WTC11 (cell line): ENCODE data around the gene PROSER2.

Experiments
- ETV6 ChIP-seq: sonication (generic); formaldehyde crosslinking; IDR thresholded peaks from 2 replicates; pipeline ENCODE4 v1.8.1; 2022; ENCODE audit warnings: mild to moderate bottlenecking, missing genetic modification reagents
- FOXJ3 ChIP-seq: sonication (generic); formaldehyde crosslinking; IDR thresholded peaks from 2 replicates; pipeline ENCODE4 v1.9.0; 2021; ENCODE audit warnings: missing genetic modification reagents, mild to moderate bottlenecking, borderline replicate concordance
- KAT7 ChIP-seq: sonication (generic); formaldehyde crosslinking; IDR thresholded peaks from 2 replicates; pipeline ENCODE4 v1.8.1; 2023; ENCODE audit warnings: missing genetic modification reagents, mild to moderate bottlenecking, borderline replicate concordance
- RORB ChIP-seq: fragments of 250-450 bp; sonication (Bioruptor Pico); IDR thresholded peaks from 2 replicates; pipeline ENCODE4 v1.9.0; 2021; ENCODE audit warnings: mild to moderate bottlenecking
- SP1 ChIP-seq: sonication (generic); formaldehyde crosslinking; conservative IDR thresholded peaks from 2 replicates; pipeline ENCODE4 v1.8.1; 2022; ENCODE audit warnings: missing genetic modification reagents
- TEAD4 ChIP-seq: sonication (generic); formaldehyde crosslinking; IDR thresholded peaks from 2 replicates; pipeline ENCODE4 v1.8.0; 2022; ENCODE audit warnings: mild to moderate bottlenecking, missing genetic modification reagents
- TP53 ChIP-seq: sonication (generic); formaldehyde crosslinking; IDR thresholded peaks from 2 replicates; pipeline ENCODE4 v1.8.1; 2023; ENCODE audit warnings: mild to moderate bottlenecking, missing genetic modification reagents
- USF2 ChIP-seq: sonication (generic); formaldehyde crosslinking; IDR thresholded peaks from 2 replicates; pipeline ENCODE4 v1.8.1; 2023; ENCODE audit warnings: mild to moderate bottlenecking, missing genetic modification reagents, moderate library complexity
- ZNF232 ChIP-seq: sonication (generic); formaldehyde crosslinking; IDR thresholded peaks from 2 replicates; pipeline ENCODE4 v1.8.0; 2022; ENCODE audit warnings: mild to moderate bottlenecking, missing genetic modification reagents
- TF ChIP-seq, protein P1 (sequence below): fragments of 200-600 bp; IDR thresholded peaks from 2 replicates; pipeline ENCODE4 v1.8.0; 2022; ENCODE audit warnings: antibody characterized with exemption
- TF ChIP-seq, protein P2 (sequence below): sonication (generic); formaldehyde crosslinking; IDR thresholded peaks from 2 replicates; pipeline ENCODE4 v1.8.0; 2022; ENCODE audit warnings: missing genetic modification reagents

- no peak for TF ChIP-seq FOXJ3
- TF ChIP-seq, protein P1, sequence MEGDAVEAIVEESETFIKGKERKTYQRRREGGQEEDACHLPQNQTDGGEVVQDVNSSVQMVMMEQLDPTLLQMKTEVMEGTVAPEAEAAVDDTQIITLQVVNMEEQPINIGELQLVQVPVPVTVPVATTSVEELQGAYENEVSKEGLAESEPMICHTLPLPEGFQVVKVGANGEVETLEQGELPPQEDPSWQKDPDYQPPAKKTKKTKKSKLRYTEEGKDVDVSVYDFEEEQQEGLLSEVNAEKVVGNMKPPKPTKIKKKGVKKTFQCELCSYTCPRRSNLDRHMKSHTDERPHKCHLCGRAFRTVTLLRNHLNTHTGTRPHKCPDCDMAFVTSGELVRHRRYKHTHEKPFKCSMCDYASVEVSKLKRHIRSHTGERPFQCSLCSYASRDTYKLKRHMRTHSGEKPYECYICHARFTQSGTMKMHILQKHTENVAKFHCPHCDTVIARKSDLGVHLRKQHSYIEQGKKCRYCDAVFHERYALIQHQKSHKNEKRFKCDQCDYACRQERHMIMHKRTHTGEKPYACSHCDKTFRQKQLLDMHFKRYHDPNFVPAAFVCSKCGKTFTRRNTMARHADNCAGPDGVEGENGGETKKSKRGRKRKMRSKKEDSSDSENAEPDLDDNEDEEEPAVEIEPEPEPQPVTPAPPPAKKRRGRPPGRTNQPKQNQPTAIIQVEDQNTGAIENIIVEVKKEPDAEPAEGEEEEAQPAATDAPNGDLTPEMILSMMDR: no peak
- no peak for TF ChIP-seq KAT7
- no peak for TF ChIP-seq RORB (CRISPR knock-in tag)
- no peak for TF ChIP-seq SP1 (CRISPR knock-in tag)
- no peak for TF ChIP-seq USF2 (CRISPR knock-in tag)
- TF ChIP-seq TP53 (CRISPR knock-in tag): no peak
- TF ChIP-seq ETV6 (CRISPR knock-in tag): no peak
- no peak for TF ChIP-seq TEAD4 (CRISPR knock-in tag)
- TF ChIP-seq ZNF232 (CRISPR knock-in tag): no peak
- TF ChIP-seq, protein P2, sequence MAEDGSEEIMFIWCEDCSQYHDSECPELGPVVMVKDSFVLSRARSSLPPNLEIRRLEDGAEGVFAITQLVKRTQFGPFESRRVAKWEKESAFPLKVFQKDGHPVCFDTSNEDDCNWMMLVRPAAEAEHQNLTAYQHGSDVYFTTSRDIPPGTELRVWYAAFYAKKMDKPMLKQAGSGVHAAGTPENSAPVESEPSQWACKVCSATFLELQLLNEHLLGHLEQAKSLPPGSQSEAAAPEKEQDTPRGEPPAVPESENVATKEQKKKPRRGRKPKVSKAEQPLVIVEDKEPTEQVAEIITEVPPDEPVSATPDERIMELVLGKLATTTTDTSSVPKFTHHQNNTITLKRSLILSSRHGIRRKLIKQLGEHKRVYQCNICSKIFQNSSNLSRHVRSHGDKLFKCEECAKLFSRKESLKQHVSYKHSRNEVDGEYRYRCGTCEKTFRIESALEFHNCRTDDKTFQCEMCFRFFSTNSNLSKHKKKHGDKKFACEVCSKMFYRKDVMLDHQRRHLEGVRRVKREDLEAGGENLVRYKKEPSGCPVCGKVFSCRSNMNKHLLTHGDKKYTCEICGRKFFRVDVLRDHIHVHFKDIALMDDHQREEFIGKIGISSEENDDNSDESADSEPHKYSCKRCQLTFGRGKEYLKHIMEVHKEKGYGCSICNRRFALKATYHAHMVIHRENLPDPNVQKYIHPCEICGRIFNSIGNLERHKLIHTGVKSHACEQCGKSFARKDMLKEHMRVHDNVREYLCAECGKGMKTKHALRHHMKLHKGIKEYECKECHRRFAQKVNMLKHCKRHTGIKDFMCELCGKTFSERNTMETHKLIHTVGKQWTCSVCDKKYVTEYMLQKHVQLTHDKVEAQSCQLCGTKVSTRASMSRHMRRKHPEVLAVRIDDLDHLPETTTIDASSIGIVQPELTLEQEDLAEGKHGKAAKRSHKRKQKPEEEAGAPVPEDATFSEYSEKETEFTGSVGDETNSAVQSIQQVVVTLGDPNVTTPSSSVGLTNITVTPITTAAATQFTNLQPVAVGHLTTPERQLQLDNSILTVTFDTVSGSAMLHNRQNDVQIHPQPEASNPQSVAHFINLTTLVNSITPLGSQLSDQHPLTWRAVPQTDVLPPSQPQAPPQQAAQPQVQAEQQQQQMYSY (CRISPR knock-in tag): no peak
These were observed 33.9 kb upstream of the PROSER2 start for GRCh38 chr10:11789306-11789705.
